CMK (cell line): ENCODE data around the gene CTBP2.
"Not testable (repeated sequence)": the region's sequence is repeated elsewhere in the genome, so short reads cannot be mapped to it uniquely, and the experiment has no call there.

ENCODE experiments used
- DNase-seq: peaks from one replicate; pipeline ENCODE4 v3.0.0-alpha.2; 2010; ENCODE audit warnings: low read depth

The CTBP2 gene

GRCh38 chr10:125064681-125065492, 95.5 kb downstream of the CTBP2 start:
- DNase-seq, result no peak

DNA sequence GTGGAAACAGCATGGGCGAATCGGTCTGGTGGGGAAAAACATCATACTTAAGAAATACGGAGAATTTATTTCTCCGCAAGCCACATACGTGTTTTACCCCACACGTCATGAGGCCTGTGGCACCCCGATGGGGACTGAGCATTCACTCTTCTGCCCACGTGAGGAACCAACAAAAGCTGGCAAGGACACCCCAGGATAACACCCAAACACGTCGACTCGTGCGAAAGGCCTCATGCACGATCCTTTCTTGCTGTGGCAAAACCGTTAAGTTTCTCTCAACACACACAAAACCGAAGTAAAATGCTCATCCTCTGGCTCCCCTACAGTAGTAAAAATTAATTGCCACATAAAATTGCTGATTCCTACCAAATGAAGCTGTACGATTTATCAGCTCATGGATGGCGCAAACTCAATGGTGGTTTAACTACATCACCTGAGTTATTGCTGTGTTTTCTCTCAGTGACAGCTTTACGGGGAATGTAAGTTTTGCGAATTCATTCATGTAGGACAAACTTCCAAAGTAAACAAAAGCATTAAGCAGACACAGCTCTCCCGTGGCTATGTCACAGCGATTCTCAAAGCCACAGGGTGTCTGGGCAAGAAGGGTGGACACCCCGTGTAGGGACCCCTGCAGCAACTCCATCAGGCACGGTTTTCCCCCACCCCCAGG, 97.0 kb downstream of the CTBP2 start:
- DNase-seq, result no peak

GRCh38 chr10:125062914-125063230, 97.5 kb downstream of the CTBP2 start:
- DNase-seq, result no peak

DNA sequence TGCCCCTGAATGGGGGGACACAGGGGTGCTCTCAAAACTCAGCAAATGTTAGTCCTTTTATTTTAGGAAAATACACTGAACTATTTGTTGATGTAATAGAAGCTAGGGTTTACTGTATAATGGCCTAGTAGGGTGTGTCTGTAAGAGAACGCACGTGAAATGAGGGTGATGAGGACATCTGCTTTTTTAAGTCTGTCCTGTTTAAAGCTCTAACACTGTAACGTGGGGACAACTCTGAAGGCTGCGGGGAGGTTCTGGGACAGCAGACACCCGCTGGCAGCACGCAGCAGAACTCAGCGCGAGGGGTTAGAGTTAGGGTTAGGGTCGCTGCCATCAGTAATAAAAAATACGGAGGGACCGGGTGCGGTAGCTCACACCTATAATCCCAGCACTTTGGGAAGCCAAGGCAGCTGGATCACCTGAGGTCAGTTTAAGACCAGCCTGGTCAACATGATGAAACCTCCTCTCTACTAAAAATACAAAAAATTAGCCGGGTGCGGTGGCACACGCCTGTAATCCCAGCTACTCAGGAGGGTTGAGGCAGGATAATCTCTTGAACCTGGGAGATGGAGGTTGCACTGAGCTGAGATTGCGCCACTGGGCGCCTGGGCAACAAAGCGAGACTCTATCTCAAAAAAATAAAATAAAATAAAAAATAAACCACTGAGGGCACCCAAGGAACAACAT, 98.0 kb downstream of the CTBP2 start:
- DNase-seq, result no peak

GRCh38 chr10:125061557-125062226, 98.7 kb downstream of the CTBP2 start:
- no peak for DNase-seq

- no peak for DNase-seq
These were observed 99.4 kb downstream of the CTBP2 start for GRCh38 chr10:125060826-125061556.

GRCh38 chr10:125060482-125060825, 99.9 kb downstream of the CTBP2 start:
- DNase-seq, result no peak

GRCh38 chr10:125060026-125060425, 100.3 kb downstream of the CTBP2 start:
- no peak for DNase-seq

GRCh38 chr10:125059348-125059747, 101.0 kb downstream of the CTBP2 start:
- DNase-seq, result not testable (repeated sequence)

DNA sequence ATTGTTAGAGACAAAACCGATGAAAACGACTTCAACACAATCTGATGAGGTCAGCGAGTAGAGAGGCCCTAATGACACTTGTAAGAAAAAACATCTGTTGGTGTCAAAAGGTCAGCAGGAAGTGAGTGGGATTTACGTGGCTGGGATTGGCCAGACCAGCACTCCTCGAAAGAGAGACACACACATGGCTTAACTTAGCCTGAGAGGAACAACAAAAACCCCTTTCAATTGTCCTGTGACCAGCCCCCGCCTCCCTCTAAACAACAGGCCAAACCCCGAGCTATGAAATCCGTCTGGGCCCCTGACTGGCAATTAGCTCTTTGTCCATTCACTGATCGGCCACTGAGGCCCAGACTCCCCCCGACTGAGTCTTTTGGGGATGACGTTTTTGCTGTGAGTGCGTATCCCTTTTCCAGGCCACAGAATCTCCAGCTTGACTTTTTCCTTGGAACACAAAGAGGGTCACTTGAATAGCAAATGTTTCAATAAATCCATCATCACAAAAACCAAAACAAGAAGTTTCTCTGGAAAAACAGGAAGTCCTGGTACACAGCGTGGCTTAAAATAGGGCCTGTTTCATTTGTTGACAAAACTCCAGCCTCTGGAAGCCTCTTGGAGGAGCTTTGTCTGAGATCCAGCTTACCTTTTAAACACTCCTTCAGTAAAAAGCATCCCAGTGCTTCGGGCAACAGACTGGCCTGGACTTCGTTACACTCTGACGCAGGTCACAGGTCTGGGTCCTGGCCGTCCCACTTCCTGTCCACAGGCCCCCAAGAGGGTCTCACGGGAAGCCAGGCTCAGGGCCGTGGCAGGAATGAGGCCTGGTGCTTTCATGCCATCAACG, 103.0 kb downstream of the CTBP2 start:
- DNase-seq, result no peak

- DNase-seq, result no peak
These were observed 103.9 kb downstream of the CTBP2 start for GRCh38 chr10:125056161-125057132.

- DNase-seq, result no peak
These were observed 104.9 kb downstream of the CTBP2 start for GRCh38 chr10:125055446-125055845.

DNA sequence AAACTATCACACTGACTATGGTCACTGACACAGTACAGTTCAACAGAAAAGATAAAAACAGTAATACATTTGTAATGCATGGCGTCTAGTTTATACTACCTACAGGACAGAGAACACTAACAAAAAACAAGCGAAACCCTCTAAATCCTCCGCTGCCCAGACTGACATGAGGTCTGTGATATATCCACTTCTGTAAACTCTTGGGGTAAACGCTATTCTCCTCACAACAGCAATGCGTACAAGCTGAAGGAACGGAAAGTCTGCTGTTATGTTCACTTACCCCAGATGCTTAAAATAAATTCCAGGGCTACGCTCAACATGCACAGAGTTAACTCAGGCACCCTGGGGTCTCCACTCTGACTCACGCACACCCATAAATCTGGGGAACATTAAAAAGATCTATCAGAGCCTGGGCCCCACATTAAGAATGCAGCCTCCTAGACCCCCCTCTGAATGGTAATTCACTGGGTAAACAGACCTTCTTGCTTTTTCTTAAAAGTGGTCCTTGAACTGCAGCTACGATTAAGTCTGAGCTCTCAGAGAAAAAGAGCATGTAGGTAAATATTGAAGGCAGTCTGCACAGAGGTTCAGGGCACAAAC, 105.6 kb downstream of the CTBP2 start:
- DNase-seq, result no peak

- DNase-seq, result no peak
These were observed 106.1 kb downstream of the CTBP2 start for GRCh38 chr10:125054216-125054615.

GRCh38 chr10:125052146-125052545, 108.2 kb downstream of the CTBP2 start:
- no peak for DNase-seq

GRCh38 chr10:125050383-125050782, 110.0 kb downstream of the CTBP2 start:
- DNase-seq, result no peak

- DNase-seq, result peak; percentile 56
These were observed 111.0 kb downstream of the CTBP2 start for GRCh38 chr10:125049216-125049881.

- DNase-seq, result peak; percentile 48
These were observed 112.1 kb downstream of the CTBP2 start for GRCh38 chr10:125048094-125048864.
